ENCODE data around the gene NTSR2.

Gene NTSR2

DNA sequence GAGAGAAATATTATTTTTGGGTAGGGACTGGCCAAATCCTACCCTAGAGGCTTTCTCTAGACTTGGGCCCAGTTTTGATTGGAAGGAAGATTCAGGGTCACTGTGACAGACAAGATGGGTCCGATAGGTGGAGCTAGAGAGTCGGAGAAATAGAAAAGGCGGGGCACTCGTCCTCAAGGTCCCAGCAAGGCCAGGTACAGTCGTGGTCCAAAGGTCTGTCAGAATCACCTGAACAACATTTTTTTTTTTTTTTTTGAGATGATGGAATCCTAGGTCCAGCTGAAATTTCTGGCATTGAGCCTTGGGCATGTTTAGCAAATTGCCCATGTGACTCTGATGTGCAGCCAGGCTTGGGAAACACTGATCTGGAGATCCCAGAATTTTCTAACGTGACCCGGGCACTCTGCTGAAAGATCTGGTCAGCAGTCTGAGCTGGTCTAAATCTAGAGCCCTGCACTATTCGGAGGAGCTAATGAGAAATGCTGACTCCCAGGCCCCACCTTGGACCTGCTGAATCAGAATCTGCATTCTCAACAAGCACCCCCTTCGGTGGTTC, 23.0 kb upstream of the NTSR2 start:
- Histone ChIP-seq H4K20me1 (ENCODE audit: control insufficient read depth, insufficient read depth, low read depth, low read length) (no peaks in the 10 kb centered on the region; the same call in 1 of the 2 replicates), H3K27me3 (ENCODE audit: control insufficient read depth, low read length) (peaks cover 12% of the 10 kb centered on the region), H3F3A (ENCODE audit: control insufficient read depth, insufficient read depth) (no peaks in the 10 kb centered on the region), H3K4me1 (ENCODE audit: control insufficient read depth, low read length) (peaks cover 10% of the 10 kb centered on the region), H3K27ac (ENCODE audit: low read depth, low read length) (no peak overlapping the region), H3K36me3 (ENCODE audit: control insufficient read depth, low read length) (no peaks in the 10 kb centered on the region), H3K4me3 (ENCODE audit: low read length) (no peak overlapping the region), H3K4me2 (ENCODE audit: low read length) (no peak overlapping the region), H3K9me3 (ENCODE audit: control insufficient read depth, insufficient read depth, low read length) (no peaks in the 10 kb centered on the region), H3K9me2 (replicated peaks; ENCODE audit: control insufficient read depth, low read length) (no peaks in the 10 kb centered on the region), H3K79me2 (ENCODE audit: control insufficient read depth, low read length) (no peaks in the 10 kb centered on the region)
- TF ChIP-seq, protein P1, sequence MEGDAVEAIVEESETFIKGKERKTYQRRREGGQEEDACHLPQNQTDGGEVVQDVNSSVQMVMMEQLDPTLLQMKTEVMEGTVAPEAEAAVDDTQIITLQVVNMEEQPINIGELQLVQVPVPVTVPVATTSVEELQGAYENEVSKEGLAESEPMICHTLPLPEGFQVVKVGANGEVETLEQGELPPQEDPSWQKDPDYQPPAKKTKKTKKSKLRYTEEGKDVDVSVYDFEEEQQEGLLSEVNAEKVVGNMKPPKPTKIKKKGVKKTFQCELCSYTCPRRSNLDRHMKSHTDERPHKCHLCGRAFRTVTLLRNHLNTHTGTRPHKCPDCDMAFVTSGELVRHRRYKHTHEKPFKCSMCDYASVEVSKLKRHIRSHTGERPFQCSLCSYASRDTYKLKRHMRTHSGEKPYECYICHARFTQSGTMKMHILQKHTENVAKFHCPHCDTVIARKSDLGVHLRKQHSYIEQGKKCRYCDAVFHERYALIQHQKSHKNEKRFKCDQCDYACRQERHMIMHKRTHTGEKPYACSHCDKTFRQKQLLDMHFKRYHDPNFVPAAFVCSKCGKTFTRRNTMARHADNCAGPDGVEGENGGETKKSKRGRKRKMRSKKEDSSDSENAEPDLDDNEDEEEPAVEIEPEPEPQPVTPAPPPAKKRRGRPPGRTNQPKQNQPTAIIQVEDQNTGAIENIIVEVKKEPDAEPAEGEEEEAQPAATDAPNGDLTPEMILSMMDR (IDR thresholded peaks at IDR 0.05; ENCODE audit: low read depth, low read length, poor library complexity, severe bottlenecking): peak; percentile 82
- no peak for TF ChIP-seq EZH2phosphoT487 (IDR thresholded peaks at IDR 0.05; ENCODE audit: borderline replicate concordance, low read length)

DNA sequence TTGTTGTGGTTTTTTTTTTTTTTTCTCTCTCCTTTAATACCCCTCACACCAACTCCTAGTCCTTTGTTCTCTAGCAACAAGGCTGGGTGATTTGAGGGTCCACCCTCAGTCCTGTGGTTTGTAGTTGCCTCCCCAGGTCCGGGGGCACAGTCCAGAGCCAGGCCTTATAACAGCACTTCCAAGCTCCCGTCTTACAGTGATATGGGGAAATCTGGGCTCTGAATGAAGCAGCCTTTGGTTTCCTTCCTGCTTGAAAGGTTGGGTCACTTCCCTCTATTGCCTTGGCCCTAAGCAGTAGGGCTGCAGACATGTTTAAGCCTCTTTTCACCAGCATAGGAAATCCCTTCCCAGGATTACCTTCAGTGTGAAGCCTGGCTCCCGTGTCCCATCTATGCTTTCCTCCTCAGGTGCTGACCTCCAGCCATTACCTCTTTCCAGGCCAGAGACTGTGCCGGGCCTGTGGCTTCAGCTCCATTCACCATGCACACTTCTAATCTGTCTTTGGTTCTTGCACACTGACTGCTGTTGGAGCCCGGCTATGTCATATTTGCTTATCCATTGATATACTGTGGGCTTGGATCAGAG, 21.2 kb upstream of the NTSR2 start:
- Histone ChIP-seq H3K9me2 (replicated peaks; ENCODE audit: control insufficient read depth, low read length) (no peaks in the 10 kb centered on the region), H4K20me1 (ENCODE audit: control insufficient read depth, insufficient read depth, low read depth, low read length) (no peaks in the 10 kb centered on the region; the same call in 1 of the 2 replicates), H3K27me3 (ENCODE audit: control insufficient read depth, low read length) (peaks cover 3% of the 10 kb centered on the region), H3K27ac (ENCODE audit: low read depth, low read length) (no peak overlapping the region), H3K4me1 (ENCODE audit: control insufficient read depth, low read length) (peaks cover 12% of the 10 kb centered on the region), H3K4me3 (ENCODE audit: low read length) (no peak overlapping the region), H3K4me2 (ENCODE audit: low read length) (no peak overlapping the region), H3K79me2 (ENCODE audit: control insufficient read depth, low read length) (no peaks in the 10 kb centered on the region), H3F3A (ENCODE audit: control insufficient read depth, insufficient read depth) (no peaks in the 10 kb centered on the region), H3K9me3 (ENCODE audit: control insufficient read depth, insufficient read depth, low read length) (no peaks in the 10 kb centered on the region), H3K36me3 (ENCODE audit: control insufficient read depth, low read length) (no peaks in the 10 kb centered on the region)
- TF ChIP-seq, protein P1 (IDR thresholded peaks at IDR 0.05; ENCODE audit: low read depth, low read length, poor library complexity, severe bottlenecking): no peak
- TF ChIP-seq EZH2phosphoT487 (IDR thresholded peaks at IDR 0.05; ENCODE audit: borderline replicate concordance, low read length): no peak

DNA sequence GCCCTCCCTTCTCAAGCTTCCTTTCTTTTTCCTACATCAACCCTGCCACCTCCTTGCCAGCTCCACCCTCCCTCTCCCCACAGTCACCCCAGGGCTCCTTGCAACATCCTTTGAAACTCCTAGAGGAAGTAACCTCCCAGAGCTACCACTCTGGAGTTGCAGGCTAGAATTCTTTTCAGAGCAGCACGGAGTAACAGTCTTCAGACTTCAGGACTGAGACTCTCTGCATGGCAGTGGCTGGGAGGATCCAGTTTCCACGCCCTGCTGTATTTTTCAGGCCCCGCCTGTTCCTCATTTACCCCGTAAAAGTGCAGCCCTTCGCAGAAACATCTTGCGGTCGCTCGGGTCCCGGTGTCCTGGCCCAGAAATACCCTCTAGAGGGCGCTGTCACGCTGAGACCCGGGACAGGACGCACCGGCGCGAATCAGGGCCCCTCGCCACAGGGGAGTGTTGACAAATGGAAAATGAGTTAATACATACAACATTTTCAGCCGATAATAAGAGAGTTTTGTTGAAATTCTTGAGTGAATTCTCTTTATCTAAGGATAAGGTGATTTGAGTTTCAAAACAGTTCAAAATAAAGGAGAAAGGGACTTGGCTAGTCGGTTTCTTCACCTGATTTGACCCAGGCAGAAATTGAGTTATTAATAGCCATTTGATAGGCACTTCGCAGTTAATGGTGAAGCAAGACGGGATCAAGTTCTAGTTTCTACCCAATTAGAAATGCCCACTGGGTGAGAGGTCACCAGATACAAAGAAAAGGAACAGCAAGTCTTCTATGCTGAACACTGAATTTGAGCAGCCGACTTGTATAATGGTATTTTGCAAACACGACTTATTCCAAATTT, 18.5 kb upstream of the NTSR2 start:
- Histone ChIP-seq H4K20me1 (ENCODE audit: control insufficient read depth, insufficient read depth, low read depth, low read length) (no peaks in the 10 kb centered on the region; the same call in 1 of the 2 replicates), H3K27ac (ENCODE audit: low read depth, low read length) (no peak overlapping the region), H3F3A (ENCODE audit: control insufficient read depth, insufficient read depth) (no peaks in the 10 kb centered on the region), H3K27me3 (ENCODE audit: control insufficient read depth, low read length) (peaks cover 16% of the 10 kb centered on the region), H3K9me3 (ENCODE audit: control insufficient read depth, insufficient read depth, low read length) (no peaks in the 10 kb centered on the region), H3K4me1 (ENCODE audit: control insufficient read depth, low read length) (peaks cover 12% of the 10 kb centered on the region), H3K9me2 (replicated peaks; ENCODE audit: control insufficient read depth, low read length) (no peaks in the 10 kb centered on the region), H3K4me3 (ENCODE audit: low read length) (peak overlapping the region; percentile 6; the same call in 1 of the 2 replicates), H3K4me2 (ENCODE audit: low read length) (peak overlapping the region; percentile 54), H3K79me2 (ENCODE audit: control insufficient read depth, low read length) (no peaks in the 10 kb centered on the region), H3K36me3 (ENCODE audit: control insufficient read depth, low read length) (no peaks in the 10 kb centered on the region)
- no peak for TF ChIP-seq EZH2phosphoT487 (IDR thresholded peaks at IDR 0.05; ENCODE audit: borderline replicate concordance, low read length)
- TF ChIP-seq, protein P1 (IDR thresholded peaks at IDR 0.05; ENCODE audit: low read depth, low read length, poor library complexity, severe bottlenecking): peak; percentile 94

Measured in DOHH2 (cell line).